ENCODE data around the gene FIGN.

GRCh38 chr2:163733301-163733938 is 2.4 kb downstream of the FIGN start:
- TF ChIP-seq POLR2A (IDR thresholded peaks at IDR 0.05) (no peak), CTCF (IDR thresholded peaks at IDR 0.05) (no peak)
